ENCODE measurements around the gene KRT39.

KRT39 gene

DNA sequence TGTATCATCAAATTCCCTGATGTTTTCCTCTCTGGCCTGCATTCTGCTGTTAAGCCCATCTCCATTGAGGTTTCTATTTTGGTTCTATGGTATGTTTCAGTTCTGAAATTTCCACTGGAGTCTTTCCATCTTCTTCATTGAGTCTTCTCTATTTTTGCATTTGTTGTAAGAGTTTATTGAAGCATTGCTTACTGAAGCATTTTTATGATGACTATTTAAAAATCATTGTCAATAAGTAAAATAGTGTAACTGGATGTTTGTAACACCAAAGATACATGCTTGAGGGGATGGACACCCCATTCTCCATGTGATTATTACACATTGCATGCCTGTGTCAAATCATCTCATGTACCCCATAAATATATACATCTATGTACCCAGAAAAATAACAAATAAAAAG is 8.8 kb upstream of the KRT39 start:
- H3K9ac ChIP-seq (ENCODE audit: low read length): no peak overlapping the region
- H3K4me1 ChIP-seq (ENCODE audit: control insufficient read depth, insufficient read depth, low read length): no peaks in the 10 kb centered on the region
- peaks cover 6% of the 10 kb centered on the region for H3K27me3 ChIP-seq (ENCODE audit: control insufficient read depth, insufficient read depth, low read length)
- H3K4me3 ChIP-seq (ENCODE audit: low read length): no peak overlapping the region
- no peaks in the 10 kb centered on the region for H3K36me3 ChIP-seq (ENCODE audit: control insufficient read depth, insufficient read depth, low read length)
- H3K27ac ChIP-seq (ENCODE audit: low read depth, low read length): no peak overlapping the region

DNA sequence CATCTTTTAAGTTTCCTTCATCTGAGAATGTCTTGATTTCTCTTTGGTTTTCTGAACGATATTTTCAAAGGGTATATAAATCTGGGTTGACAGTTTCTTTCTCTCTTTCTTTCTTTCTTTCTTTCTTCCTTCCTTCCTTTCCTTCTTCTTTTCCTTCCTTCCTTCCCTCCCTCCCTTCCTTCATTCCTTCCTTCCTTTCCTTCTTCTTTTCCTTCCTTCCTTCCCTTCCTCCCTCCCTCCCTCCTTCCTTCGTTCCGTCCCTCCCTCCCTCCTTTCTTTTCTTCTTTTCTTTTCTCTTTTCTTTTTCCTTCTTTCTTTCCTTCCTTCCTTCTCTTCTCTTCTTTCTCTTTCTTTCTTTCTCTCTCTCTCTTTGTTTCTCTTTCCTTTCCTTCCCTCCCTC is 7.6 kb upstream of the KRT39 start:
- H3K27ac ChIP-seq (ENCODE audit: low read depth, low read length): no peak overlapping the region
- no peaks in the 10 kb centered on the region for H3K4me1 ChIP-seq (ENCODE audit: control insufficient read depth, insufficient read depth, low read length)
- peaks cover 6% of the 10 kb centered on the region for H3K27me3 ChIP-seq (ENCODE audit: control insufficient read depth, insufficient read depth, low read length)
- no peak overlapping the region for H3K9ac ChIP-seq (ENCODE audit: low read length)
- H3K4me3 ChIP-seq (ENCODE audit: low read length): no peak overlapping the region
- H3K36me3 ChIP-seq (ENCODE audit: control insufficient read depth, insufficient read depth, low read length): no peaks in the 10 kb centered on the region

DNA sequence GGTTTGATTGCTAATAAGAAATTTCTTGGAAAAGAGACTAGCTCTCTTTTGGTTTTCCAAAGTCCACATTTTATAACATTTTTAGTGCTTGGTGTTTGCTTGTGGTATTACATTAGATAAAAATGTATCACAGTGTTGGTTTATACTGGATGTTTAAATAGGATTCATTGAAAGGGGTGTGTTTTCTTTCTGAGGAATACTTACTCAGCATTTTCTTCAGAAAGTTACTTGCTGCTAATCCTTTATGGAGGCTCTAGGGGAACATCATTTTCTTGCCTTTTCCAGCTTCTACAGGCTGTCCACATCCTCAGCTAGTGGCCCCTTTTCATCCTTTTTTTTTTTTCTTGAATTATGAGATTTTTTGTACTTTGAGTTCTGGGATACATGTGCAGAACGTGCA is 834 bp upstream of the KRT39 start:
- Histone ChIP-seq H3K4me1 (ENCODE audit: control insufficient read depth, insufficient read depth, low read length) (no peaks in the 10 kb centered on the region), H3K27ac (ENCODE audit: low read depth, low read length) (no peak overlapping the region), H3K4me3 (ENCODE audit: low read length) (no peak overlapping the region), H3K27me3 (ENCODE audit: control insufficient read depth, insufficient read depth, low read length) (no peaks in the 10 kb centered on the region), H3K9ac (ENCODE audit: low read length) (no peak overlapping the region), H3K36me3 (ENCODE audit: control insufficient read depth, insufficient read depth, low read length) (no peaks in the 10 kb centered on the region)

DNA sequence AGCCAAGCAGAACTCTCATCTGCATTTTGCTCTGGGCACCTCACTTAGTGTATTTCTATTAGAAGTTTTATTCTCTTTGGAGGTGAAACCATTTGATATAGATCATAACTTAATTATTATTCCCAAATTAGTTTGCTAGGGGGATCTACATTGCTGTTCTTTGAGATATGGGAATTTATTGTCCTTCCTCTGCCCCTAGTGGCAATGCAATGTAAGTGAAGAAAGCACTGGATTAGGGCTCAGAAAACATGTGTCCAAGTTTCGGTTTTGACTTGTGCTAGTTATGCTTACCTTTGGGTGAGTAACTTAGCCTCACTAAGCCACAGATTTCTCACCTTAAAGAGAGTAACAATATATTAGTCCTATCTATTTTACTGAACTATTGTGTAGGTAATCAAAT is 2.9 kb downstream of the KRT39 start:
- H3K27me3 ChIP-seq (ENCODE audit: control insufficient read depth, insufficient read depth, low read length): no peaks in the 10 kb centered on the region
- no peak overlapping the region for H3K9ac ChIP-seq (ENCODE audit: low read length)
- H3K36me3 ChIP-seq (ENCODE audit: control insufficient read depth, insufficient read depth, low read length): no peaks in the 10 kb centered on the region
- H3K4me3 ChIP-seq (ENCODE audit: low read length): no peak overlapping the region
- no peak overlapping the region for H3K27ac ChIP-seq (ENCODE audit: low read depth, low read length)
- no peaks in the 10 kb centered on the region for H3K4me1 ChIP-seq (ENCODE audit: control insufficient read depth, insufficient read depth, low read length)

DNA sequence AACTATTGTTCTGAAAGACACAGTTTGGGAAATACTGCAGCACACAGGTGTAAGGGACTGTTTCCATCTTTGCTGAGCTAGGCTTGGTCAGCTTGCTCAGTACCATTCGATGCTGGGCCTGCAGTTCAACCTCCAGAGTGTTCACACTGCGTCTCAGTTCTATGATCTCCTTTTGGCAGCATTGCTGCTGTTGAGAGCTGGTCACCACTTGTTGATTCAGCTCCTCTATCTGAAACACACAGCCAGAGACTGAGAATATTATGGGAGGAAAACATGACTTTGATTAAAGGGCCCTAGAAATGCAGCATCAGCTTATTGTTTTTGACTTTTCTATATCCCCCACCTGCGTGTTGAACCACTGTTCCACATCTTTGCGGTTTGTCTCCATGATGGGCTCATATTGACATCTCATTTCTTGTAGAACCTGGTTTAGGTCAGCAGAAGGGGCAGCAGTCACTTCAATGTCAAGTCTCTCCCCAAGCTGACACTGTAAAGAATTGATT is 4.6 kb downstream of the KRT39 start:
- Histone ChIP-seq H3K4me3 (ENCODE audit: low read length) (no peak overlapping the region), H3K27me3 (ENCODE audit: control insufficient read depth, insufficient read depth, low read length) (no peaks in the 10 kb centered on the region), H3K4me1 (ENCODE audit: control insufficient read depth, insufficient read depth, low read length) (no peaks in the 10 kb centered on the region), H3K27ac (ENCODE audit: low read depth, low read length) (no peak overlapping the region), H3K9ac (ENCODE audit: low read length) (no peak overlapping the region), H3K36me3 (ENCODE audit: control insufficient read depth, insufficient read depth, low read length) (no peaks in the 10 kb centered on the region)

DNA sequence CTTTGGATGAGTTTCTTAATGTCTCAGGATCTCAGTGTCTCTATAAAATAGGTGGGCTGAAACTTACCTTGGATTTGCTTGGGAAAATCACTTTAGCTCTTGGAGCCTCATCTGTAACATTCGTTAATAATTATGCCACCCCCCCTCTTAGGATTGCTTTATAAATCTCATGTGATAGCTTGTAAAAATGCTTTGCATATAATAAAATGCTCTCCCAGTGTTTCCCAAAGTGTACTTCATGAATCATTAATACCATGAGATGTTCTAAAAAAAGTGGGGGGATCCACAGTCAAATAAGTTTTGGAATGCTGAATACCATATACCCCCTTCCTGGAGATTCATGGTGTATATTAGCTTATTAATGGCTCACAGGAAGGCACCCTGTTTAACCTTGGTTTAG is 5.2 kb downstream of the KRT39 start:
- Histone ChIP-seq H3K4me1 (ENCODE audit: control insufficient read depth, insufficient read depth, low read length) (no peaks in the 10 kb centered on the region), H3K27ac (ENCODE audit: low read depth, low read length) (no peak overlapping the region), H3K36me3 (ENCODE audit: control insufficient read depth, insufficient read depth, low read length) (no peaks in the 10 kb centered on the region), H3K27me3 (ENCODE audit: control insufficient read depth, insufficient read depth, low read length) (no peaks in the 10 kb centered on the region), H3K9ac (ENCODE audit: low read length) (no peak overlapping the region), H3K4me3 (ENCODE audit: low read length) (no peak overlapping the region)

DNA sequence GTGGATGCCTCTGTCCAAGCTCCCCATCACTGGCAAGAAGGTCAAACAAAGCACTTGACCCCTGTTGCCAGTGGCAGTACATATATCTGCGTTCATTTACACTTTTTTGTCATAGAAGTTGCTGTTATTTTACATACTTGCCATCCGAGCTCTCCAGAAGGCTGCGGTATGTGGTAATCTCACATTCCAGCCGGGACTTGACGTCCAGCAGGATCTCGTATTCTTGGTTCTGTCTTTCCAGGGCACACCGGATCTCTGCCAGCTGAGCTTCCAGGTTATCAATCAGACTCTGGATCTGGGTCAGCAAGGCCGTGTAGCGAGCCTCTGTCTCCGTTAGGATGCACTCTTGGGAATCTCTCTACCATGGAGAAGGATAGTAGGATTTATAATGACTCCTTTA is 6.6 kb downstream of the KRT39 start:
- H3K27ac ChIP-seq (ENCODE audit: low read depth, low read length): no peak overlapping the region
- H3K4me3 ChIP-seq (ENCODE audit: low read length): peak overlapping the region; percentile 13

DNA sequence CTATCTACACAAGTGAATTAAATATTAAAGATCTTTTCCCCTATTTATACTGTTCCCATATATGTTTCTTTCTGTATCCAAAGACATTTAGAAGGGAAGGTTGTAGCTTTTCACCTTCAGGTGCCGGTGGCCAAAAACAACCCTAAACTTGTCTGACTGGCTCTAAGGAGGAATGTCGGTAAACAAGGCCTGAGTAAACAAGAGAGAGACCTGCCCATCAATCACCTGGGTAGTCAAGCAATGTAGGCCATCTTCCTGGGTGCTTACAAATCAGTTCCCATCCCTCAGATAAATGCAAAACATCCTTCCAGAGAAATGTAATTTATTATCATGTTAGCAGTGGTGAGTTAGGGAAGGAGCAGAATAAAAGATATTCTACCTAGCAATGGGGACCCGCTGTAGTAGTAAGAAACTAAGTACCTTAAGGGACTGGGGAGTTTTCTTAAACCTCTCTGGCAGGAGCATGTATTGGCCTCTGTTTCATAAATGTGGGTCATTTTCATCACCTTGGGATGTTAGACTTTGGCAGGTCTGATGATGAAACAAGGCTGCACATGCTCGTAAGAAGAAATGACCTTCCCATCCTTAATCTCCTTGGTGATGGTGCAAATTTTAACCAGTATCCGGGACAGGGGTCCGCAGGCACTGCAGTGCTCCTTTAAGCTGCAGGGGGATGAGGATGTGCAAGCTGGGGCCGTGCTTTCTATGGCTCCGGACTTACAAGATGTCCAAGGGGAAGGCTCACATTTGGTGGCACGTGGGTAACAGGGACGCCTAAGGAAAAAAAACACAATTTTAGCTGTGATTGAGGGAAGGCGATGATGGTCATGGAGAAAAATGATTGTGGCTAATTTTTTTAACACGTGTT is 8.4 kb downstream of the KRT39 start:
- Histone ChIP-seq H3K4me3 (ENCODE audit: low read length) (no peak overlapping the region), H3K27me3 (ENCODE audit: control insufficient read depth, insufficient read depth, low read length) (no peaks in the 10 kb centered on the region), H3K4me1 (ENCODE audit: control insufficient read depth, insufficient read depth, low read length) (no peaks in the 10 kb centered on the region), H3K27ac (ENCODE audit: low read depth, low read length) (no peak overlapping the region), H3K36me3 (ENCODE audit: control insufficient read depth, insufficient read depth, low read length) (no peaks in the 10 kb centered on the region), H3K9ac (ENCODE audit: low read length) (no peak overlapping the region)

More for the DNA sequence above, 6.6 kb downstream of the KRT39 start:
- no peaks in the 10 kb centered on the region for H3K36me3 ChIP-seq (ENCODE audit: control insufficient read depth, insufficient read depth, low read length)
- H3K27me3 ChIP-seq (ENCODE audit: control insufficient read depth, insufficient read depth, low read length): no peaks in the 10 kb centered on the region
- no peak overlapping the region for H3K9ac ChIP-seq (ENCODE audit: low read length)
- H3K4me1 ChIP-seq (ENCODE audit: control insufficient read depth, insufficient read depth, low read length): no peaks in the 10 kb centered on the region

DNA sequence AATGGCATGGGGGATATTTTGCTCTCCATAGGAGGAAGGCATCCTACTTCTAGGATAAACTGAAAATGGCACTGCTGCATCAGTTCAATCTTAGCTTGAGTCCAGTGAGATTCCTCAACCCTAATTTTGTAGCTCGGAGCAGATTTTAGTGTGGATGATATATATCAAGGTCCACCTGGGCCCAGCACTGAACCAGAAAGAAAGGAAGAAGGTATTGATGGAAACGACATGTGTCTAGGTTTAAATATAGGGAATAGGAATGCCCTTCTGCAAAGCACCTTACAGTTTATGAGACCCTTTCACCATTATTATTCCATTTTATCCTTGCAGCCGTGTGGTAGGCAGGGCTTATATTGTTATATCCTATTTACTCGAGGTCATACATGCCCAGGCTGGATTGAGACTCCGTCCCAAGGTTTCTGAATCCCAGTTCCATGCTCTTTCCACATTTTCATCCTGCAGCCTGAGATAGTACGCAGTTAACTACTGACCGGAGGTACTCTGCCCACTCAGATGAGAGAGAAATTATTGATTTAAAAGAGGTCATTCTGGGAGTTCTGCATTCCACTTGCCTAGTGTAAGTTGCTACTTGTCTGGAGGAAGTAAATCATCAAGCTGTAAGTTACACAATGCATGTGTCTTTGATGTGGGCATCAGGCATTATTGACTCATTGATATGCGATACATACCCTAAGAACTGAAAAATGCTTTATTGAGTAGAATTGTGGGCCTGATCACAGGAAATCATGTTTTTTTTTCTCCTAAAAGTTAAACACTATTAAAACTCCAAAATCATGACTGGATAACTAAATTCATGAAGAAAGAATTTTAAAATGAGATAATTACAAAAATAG is 10.1 kb downstream of the KRT39 start:
- Histone ChIP-seq H3K4me1 (ENCODE audit: control insufficient read depth, insufficient read depth, low read length) (no peaks in the 10 kb centered on the region), H3K27me3 (ENCODE audit: control insufficient read depth, insufficient read depth, low read length) (no peaks in the 10 kb centered on the region), H3K36me3 (ENCODE audit: control insufficient read depth, insufficient read depth, low read length) (no peaks in the 10 kb centered on the region), H3K4me3 (ENCODE audit: low read length) (no peak overlapping the region), H3K27ac (ENCODE audit: low read depth, low read length) (no peak overlapping the region), H3K9ac (ENCODE audit: low read length) (no peak overlapping the region)

DNA sequence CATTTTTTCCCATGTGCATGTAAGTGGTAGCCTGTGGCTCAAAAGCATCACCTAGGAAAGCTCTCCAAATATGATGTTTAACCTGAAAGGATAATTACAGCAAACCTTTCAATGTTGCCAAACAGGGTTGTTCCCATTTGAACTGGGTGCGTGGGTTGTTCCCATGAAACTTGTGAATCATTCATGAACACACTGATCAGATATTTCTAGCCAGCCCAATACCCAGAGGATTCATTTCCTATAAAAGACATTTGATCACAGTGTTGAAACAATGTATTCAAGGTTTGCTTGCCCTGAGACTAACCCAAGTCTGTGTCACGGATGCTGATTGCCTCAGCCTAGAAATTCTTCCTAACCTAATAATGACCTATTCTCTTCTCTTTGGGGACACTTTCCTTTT is 12.9 kb downstream of the KRT39 start:
- H3K27me3 ChIP-seq (ENCODE audit: control insufficient read depth, insufficient read depth, low read length): no peaks in the 10 kb centered on the region

DNA sequence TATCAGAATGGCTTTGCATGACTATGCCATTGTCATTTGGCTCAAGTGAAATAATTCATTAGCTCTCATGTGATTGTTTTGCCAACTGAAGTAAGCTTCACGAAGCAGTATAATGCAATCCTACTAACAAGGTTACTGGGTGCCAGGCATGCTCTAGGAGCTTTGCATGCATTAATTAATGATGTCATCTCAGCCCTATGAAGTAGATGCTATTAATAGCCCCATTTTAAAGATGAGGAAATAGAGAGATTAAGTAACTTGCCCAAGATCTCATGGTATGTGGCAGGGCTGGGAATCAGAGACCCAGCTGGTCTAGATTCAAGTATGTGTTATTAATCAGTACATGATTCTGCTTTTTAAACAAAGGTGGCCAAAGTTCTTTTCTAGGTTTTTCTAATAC is 14.1 kb downstream of the KRT39 start:
- no peaks in the 10 kb centered on the region for H3K4me1 ChIP-seq (ENCODE audit: control insufficient read depth, insufficient read depth, low read length)
- H3K27ac ChIP-seq (ENCODE audit: low read depth, low read length): no peak overlapping the region
- no peak overlapping the region for H3K4me3 ChIP-seq (ENCODE audit: low read length)
- H3K36me3 ChIP-seq (ENCODE audit: control insufficient read depth, insufficient read depth, low read length): no peaks in the 10 kb centered on the region
- no peak overlapping the region for H3K9ac ChIP-seq (ENCODE audit: low read length)
- no peaks in the 10 kb centered on the region for H3K27me3 ChIP-seq (ENCODE audit: control insufficient read depth, insufficient read depth, low read length)

More for the DNA sequence above, 12.9 kb downstream of the KRT39 start:
- Histone ChIP-seq H3K27ac (ENCODE audit: low read depth, low read length) (no peak overlapping the region), H3K9ac (ENCODE audit: low read length) (no peak overlapping the region), H3K4me3 (ENCODE audit: low read length) (no peak overlapping the region), H3K36me3 (ENCODE audit: control insufficient read depth, insufficient read depth, low read length) (no peaks in the 10 kb centered on the region), H3K4me1 (ENCODE audit: control insufficient read depth, insufficient read depth, low read length) (no peaks in the 10 kb centered on the region)

DNA sequence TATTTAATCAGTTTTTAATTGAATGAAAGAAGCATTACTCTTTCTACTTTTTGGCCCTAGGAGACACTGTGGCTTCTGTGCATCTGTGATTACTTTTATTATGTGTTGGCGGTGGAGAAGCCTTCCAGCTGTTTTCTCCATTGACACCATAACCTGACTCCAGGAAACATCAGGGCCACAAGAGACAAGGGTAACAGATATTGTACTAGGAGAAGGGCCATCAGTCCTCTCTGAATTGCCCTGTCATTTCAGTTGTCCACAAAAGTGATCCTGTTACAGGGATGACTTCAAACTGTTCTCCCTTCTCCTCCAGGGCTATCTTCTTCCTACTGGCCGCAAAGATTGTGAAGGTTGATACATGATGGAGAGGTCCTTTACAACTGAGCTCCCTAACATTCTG is 14.6 kb downstream of the KRT39 start:
- no peak overlapping the region for H3K4me3 ChIP-seq (ENCODE audit: low read length)
- no peak overlapping the region for H3K27ac ChIP-seq (ENCODE audit: low read depth, low read length)
- no peaks in the 10 kb centered on the region for H3K4me1 ChIP-seq (ENCODE audit: control insufficient read depth, insufficient read depth, low read length)
- H3K36me3 ChIP-seq (ENCODE audit: control insufficient read depth, insufficient read depth, low read length): no peaks in the 10 kb centered on the region
- H3K9ac ChIP-seq (ENCODE audit: low read length): no peak overlapping the region
- no peaks in the 10 kb centered on the region for H3K27me3 ChIP-seq (ENCODE audit: control insufficient read depth, insufficient read depth, low read length)

All from rectal smooth muscle tissue (tissue), 1 donor.